Measurements from ENCODE around the gene UBE2S.

Gene UBE2S

GRCh38 chr19:55362174-55362989 is 45.2 kb downstream of the UBE2S start:
- DNase-seq (ENCODE audit: low read depth): no peak

- DNase-seq (ENCODE audit: low read depth): no peak
Measured at GRCh38 chr19:55360902-55361301, 46.7 kb downstream of the UBE2S start.

GRCh38 chr19:55358943-55359908 is 48.4 kb downstream of the UBE2S start:
- no peak for DNase-seq (ENCODE audit: low read depth)

- no peak for DNase-seq (ENCODE audit: low read depth)
Measured at GRCh38 chr19:55358493-55358892, 49.1 kb downstream of the UBE2S start.

GRCh38 chr19:55355213-55355821 is 52.3 kb downstream of the UBE2S start:
- no peak for DNase-seq (ENCODE audit: low read depth)

GRCh38 chr19:55354698-55355212 is 52.8 kb downstream of the UBE2S start, which contains the start of gene COX6B2:
TSS of gene COX6B2 (minus strand) at chr19:55354719. CDS start at chr19:55354521, 198 bp downstream.
- DNase-seq (ENCODE audit: low read depth): no peak

- DNase-seq (ENCODE audit: low read depth): peak; percentile 38
Measured at GRCh38 chr19:55353803-55354697, 53.5 kb downstream of the UBE2S start.

GRCh38 chr19:55353356-55353802 is 54.2 kb downstream of the UBE2S start:
- no peak for DNase-seq (ENCODE audit: low read depth)

- DNase-seq (ENCODE audit: low read depth): no peak
Measured at GRCh38 chr19:55352549-55353145, 54.9 kb downstream of the UBE2S start.

- no peak for DNase-seq (ENCODE audit: low read depth)
Measured at GRCh38 chr19:55352040-55352439, 55.5 kb downstream of the UBE2S start.

- DNase-seq (ENCODE audit: low read depth): no peak
Measured at GRCh38 chr19:55350620-55351315, 56.8 kb downstream of the UBE2S start.
